Upper lobe of right lung (tissue), 1 donor: ENCODE results near the gene RNF17. TPM values are rescaled to one million over a fixed set of nuclear protein-coding genes. Genes with fewer than 3 reads are reported as not detected.

Source experiments
- ATAC-seq: fragments of 200-7000 bp; cut with Tn5 transposase; one replicate; pipeline ENCODE4 v1.9.1; 2020; ENCODE audit warnings: mild to moderate bottlenecking, moderate library complexity
- DNase-seq: peaks from one replicate; pipeline ENCODE4 v3.0.0-alpha.2; 2020
- H3K27ac ChIP-seq: fragments of 200-600 bp; one replicate; pipeline ENCODE4 v1.8.0; 2022
- H3K27me3 ChIP-seq: fragments of 200-600 bp; one replicate; pipeline ENCODE4 v1.8.0; 2022; ENCODE audit warnings: mild to moderate bottlenecking
- H3K36me3 ChIP-seq: fragments of 200-600 bp; one replicate; pipeline ENCODE4 v1.8.0; 2022
- H3K4me1 ChIP-seq: fragments of 200-600 bp; one replicate; pipeline ENCODE4 v1.8.0; 2022
- H3K4me3 ChIP-seq: fragments of 200-600 bp; one replicate; pipeline ENCODE4 v1.8.0; 2022; ENCODE audit warnings: mild to moderate bottlenecking
- H3K9me3 ChIP-seq: fragments of 200-600 bp; one replicate; pipeline ENCODE4 v1.8.0; 2022
- intact Hi-C: fragments of 100-400 bp; cut with DNase I; formaldehyde crosslinking; loops from one replicate; pipeline ENCODE4 v1.11.0; 2022
- total RNA-seq: library from RNA; stranded (reverse); fragmentation: NEBNext Ultra II Directional; extraction: Animal tissue kit (Norgen Biotek cat#: 25700); gene quantifications from one replicate; pipeline ENCODE4 v1.2.1, GENCODE V29; 2021
- TF ChIP-seq, protein P1 (sequence below): fragments of 200-600 bp; IDR thresholded peaks from one replicate; pipeline ENCODE4 v1.8.0; 2022; ENCODE audit warnings: antibody characterized with exemption
- donor health status: DM: no; HTN: yes; CAD: no; lungs with severe emphysema.

RNF17 gene
- total RNA-seq, 1 donor from 2014 or later = not detected

DNA sequence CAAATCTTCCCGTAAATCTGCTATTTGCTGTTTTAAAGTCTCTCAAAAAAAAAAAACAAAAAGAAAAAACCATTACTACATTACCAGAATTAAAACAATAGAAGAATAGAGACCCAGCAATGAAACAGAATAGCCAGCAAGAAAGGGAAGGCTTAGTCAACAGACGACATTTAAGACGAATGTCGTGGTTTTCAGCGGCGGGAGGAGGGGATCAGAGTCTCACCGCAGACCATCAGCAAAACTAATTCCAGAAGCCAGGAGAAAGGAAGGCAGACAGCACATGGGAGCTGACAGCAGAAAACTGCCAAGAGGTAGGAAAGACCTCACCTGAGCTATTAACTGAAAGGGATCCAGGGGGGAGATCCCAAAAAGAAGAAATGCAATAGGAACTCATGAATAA, 128.9 kb downstream of the RNF17 start:
- Histone ChIP-seq H3K27ac (no peak overlapping the region), H3K27me3 (no peaks in the 10 kb centered on the region), H3K4me1 (no peaks in the 10 kb centered on the region), H3K4me3 (no peak overlapping the region), H3K9me3 (no peaks in the 10 kb centered on the region), H3K36me3 (no peaks in the 10 kb centered on the region)
- TF ChIP-seq, protein P1, sequence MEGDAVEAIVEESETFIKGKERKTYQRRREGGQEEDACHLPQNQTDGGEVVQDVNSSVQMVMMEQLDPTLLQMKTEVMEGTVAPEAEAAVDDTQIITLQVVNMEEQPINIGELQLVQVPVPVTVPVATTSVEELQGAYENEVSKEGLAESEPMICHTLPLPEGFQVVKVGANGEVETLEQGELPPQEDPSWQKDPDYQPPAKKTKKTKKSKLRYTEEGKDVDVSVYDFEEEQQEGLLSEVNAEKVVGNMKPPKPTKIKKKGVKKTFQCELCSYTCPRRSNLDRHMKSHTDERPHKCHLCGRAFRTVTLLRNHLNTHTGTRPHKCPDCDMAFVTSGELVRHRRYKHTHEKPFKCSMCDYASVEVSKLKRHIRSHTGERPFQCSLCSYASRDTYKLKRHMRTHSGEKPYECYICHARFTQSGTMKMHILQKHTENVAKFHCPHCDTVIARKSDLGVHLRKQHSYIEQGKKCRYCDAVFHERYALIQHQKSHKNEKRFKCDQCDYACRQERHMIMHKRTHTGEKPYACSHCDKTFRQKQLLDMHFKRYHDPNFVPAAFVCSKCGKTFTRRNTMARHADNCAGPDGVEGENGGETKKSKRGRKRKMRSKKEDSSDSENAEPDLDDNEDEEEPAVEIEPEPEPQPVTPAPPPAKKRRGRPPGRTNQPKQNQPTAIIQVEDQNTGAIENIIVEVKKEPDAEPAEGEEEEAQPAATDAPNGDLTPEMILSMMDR = no peak
- ATAC-seq = no peak
- intact Hi-C loops = no loop called here
- no peak for DNase-seq

DNA sequence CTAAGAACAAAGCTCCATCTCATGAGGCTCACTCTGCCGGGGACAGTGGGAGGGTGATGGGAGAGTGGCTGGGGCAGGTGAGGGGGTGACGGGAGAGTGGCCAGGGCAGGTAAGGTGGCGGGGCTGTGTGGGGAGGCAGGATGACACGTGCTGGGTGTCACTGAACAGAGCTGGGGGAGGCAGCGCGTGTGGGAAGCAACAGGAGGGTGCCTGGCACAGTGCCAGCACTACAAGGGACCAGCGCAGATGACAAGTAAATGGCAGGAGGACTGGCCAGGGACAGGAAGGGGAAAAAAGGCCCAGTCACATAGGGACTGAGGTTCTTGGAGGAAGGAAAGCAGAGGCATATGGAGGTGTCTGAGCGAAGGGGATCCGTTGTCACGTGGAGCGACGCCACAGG, 129.9 kb downstream of the RNF17 start:
- Histone ChIP-seq H3K36me3 (no peaks in the 10 kb centered on the region), H3K27me3 (no peaks in the 10 kb centered on the region), H3K27ac (no peak overlapping the region), H3K4me3 (no peak overlapping the region), H3K4me1 (no peaks in the 10 kb centered on the region), H3K9me3 (no peaks in the 10 kb centered on the region)
- ATAC-seq (no peak), DNase-seq (no peak)
- intact Hi-C loops = no loop called here
- TF ChIP-seq, protein P1 = no peak

DNA sequence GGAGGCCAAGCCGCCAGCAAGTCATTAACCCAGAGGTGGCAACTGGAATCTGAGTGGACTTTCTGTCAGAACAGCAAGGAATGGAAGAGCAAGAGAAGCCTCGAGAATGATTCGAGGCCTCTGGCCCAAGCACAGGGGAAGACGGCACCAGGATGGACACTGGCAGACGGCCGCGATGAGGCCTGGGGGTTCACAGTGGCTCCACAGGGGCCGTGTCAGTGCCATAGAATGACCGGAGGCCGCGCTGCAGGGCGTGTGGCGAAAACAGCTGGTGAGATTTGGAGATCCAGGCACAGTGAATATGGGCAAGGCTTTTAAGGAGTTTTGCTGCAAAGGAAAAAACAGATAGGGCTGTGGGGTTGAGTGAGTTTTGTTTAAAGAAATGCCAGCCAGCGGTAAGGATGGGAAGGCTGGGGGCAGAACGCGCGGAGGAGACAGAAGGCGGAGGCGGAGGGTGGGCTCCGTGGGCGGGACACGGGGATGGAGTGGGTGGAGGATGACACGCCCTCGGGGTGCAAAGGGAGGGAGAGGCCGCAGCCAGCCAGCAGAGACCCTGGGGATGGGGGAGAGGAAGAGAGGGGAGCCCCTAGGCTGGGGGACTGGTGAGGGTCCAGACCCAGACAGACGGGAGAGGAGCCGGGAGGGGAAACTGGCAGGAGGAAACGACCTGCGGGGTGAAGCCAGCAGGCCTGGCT, 130.5 kb downstream of the RNF17 start:
- no peaks in the 10 kb centered on the region for H3K4me1 ChIP-seq
- no peaks in the 10 kb centered on the region for H3K9me3 ChIP-seq
- H3K4me3 ChIP-seq = no peak overlapping the region
- ATAC-seq (peak; percentile 18), DNase-seq (no peak)
- TF ChIP-seq, protein P1 = no peak
- intact Hi-C loops = no loop called here
- no peaks in the 10 kb centered on the region for H3K36me3 ChIP-seq
- H3K27me3 ChIP-seq = no peaks in the 10 kb centered on the region
- H3K27ac ChIP-seq = no peak overlapping the region

DNA sequence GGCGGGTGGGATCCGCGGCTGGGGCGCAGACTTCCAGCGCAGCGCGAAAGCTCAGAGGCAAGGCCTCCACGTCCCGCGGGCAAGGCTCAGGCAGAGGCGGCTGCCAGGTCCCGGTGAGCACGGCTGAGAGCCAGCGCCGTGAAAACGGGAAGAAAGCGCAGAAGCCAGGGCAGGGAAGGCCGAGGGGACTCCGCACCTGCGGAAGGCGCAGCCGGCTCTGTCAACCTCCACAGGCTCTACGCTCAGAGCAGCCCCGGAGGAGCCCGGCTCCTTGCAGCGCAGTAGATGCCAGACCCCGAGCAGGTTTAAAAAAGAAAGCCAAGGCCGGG, 131.0 kb downstream of the RNF17 start:
- intact Hi-C loops = no loop called here
- Histone ChIP-seq H3K27me3 (no peaks in the 10 kb centered on the region), H3K27ac (no peak overlapping the region), H3K36me3 (no peaks in the 10 kb centered on the region), H3K4me1 (no peaks in the 10 kb centered on the region), H3K9me3 (no peaks in the 10 kb centered on the region), H3K4me3 (no peak overlapping the region)
- peak; percentile 19 for ATAC-seq
- TF ChIP-seq, protein P1 = no peak
- no peak for DNase-seq

DNA sequence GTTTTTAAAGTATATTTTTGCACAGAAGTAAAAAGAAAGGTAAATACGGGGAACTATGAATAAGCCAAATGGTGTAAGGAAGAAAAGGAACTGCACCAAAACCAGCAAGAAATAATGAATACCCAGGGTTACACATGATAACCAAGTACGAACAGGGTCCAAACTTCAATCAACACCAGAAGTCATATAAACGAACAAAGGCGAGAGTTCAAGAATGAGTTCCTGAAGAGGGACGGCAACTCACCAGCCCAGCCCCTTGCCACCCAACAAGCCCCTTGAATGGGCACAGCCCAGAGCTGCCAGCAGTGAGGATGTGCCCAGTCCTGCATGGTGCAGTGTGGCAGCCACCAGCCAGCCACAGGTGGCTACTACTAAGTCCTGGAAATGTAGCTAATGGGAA, 132.1 kb downstream of the RNF17 start:
- ATAC-seq (no peak), DNase-seq (no peak)
- TF ChIP-seq, protein P1 = no peak
- H3K4me1 ChIP-seq = no peaks in the 10 kb centered on the region
- no peaks in the 10 kb centered on the region for H3K27me3 ChIP-seq
- no peaks in the 10 kb centered on the region for H3K36me3 ChIP-seq
- H3K4me3 ChIP-seq = no peak overlapping the region
- no peaks in the 10 kb centered on the region for H3K9me3 ChIP-seq
- H3K27ac ChIP-seq = no peak overlapping the region
- intact Hi-C loops = no loop called here

DNA sequence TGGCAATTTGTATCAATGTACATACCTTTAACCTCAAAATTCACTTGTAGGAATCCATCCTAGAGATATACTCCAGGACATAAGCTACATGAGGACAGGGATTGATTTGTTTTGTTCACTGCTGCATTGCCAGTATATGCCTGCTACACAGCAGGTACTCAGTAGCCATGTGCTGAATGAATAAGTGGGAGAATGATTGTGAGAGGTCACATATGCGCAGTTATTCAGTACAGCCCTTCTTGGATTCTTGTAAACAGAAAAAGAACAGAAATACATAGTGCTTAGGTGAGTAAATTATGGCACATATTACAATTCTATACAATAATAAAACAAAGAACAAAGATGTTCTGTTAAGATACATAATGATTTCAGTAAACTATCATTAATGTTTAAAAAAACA, 133.3 kb downstream of the RNF17 start:
- intact Hi-C loops = no loop called here
- H3K27ac ChIP-seq = no peak overlapping the region
- ATAC-seq (no peak), DNase-seq (no peak)
- H3K4me1 ChIP-seq = no peaks in the 10 kb centered on the region
- TF ChIP-seq, protein P1 = no peak
- H3K9me3 ChIP-seq = no peaks in the 10 kb centered on the region
- H3K4me3 ChIP-seq = no peak overlapping the region
- no peaks in the 10 kb centered on the region for H3K36me3 ChIP-seq
- no peaks in the 10 kb centered on the region for H3K27me3 ChIP-seq
